Right lobe of liver (tissue), 6 donors: ENCODE data around the gene STX8. TPM values are rescaled to one million over a fixed set of nuclear protein-coding genes. Genes with fewer than 3 reads are reported as not detected.

Source experiments
- ATAC-seq, 4 donors: fragments of 200-7000 bp; cut with Tn5 transposase; one replicate each; pipeline ENCODE4 v1.9.1; 2020; ENCODE audit warnings: mild to moderate bottlenecking in 4 of 4, moderate library complexity in 4 of 4
- DNase-seq, 3 donors: peaks; one replicate each; pipeline ENCODE4 v3.0.0-alpha.2; 2020
- H3K27ac ChIP-seq, 3 donors: fragments of 200-600 bp; one replicate each; pipeline ENCODE4 v1.8.0; 2022
- H3K27me3 ChIP-seq, 2 donors: fragments of 200-600 bp; one replicate each; pipeline ENCODE4 v1.8.0; 2022
- H3K36me3 ChIP-seq, 4 donors: fragments of 200-600 bp; sonication (generic) in 1 of 4; one replicate each; pipeline versions ENCODE4 v1.5.1 to v1.8.0; 2017 to 2022; ENCODE audit warnings: control low read depth in 1 of 4
- H3K4me1 ChIP-seq, 4 donors: fragments of 200-600 bp; sonication (generic) in 1 of 4; one replicate each; pipeline versions ENCODE4 v1.5.1 to v1.8.0; 2017 to 2022; ENCODE audit warnings: control low read depth in 1 of 4
- H3K4me3 ChIP-seq, 3 donors: fragments of 200-600 bp; one replicate each; pipeline ENCODE4 v1.8.0; 2022
- H3K9me3 ChIP-seq, 4 donors: fragments of 200-600 bp; sonication (generic) in 1 of 4; one replicate each; pipeline versions ENCODE4 v1.5.1 to v1.8.0; 2017 to 2022; ENCODE audit warnings: control low read depth in 1 of 4
- POLR2A ChIP-seq: fragments of 450-650 bp; IDR thresholded peaks from one replicate; pipeline ENCODE4 v1.6.1; 2017; ENCODE audit warnings: antibody characterized with exemption, mild to moderate bottlenecking
- WGBS: methylation state at CpG from one replicate; pipeline ENCODE4 v1.1.6; 2018; ENCODE audit warnings: low coverage, low lambda C conversion rate; ENCODE audit not compliant: insufficient coverage; ENCODE audit errors: missing lambda C conversion rate; 5-methylcytosine and 5-hydroxymethylcytosine counted together
- intact Hi-C, 2 donors: fragments of 100-400 bp; cut with DNase I; formaldehyde crosslinking; loops; one replicate each; pipeline versions ENCODE4 v1.11.2 to v1.14.1; 2022
- total RNA-seq, 6 experiments: library from RNA; depleted of rRNA in 2 of 6; stranded (reverse); fragments of >200 nt in 2 of 6; fragmentation: NEBNext Ultra II Directional in 3 of 6; extraction: Animal tissue kit (Norgen Biotek cat#: 25700) in 3 of 6; gene quantifications; one replicate each; pipeline versions ENCODE4 v1.1.0 to v1.2.4, GENCODE V29; 2016 to 2023
- TF ChIP-seq, protein P1 (sequence below), 4 donors: fragments of 200-600 bp in 3 of 4; fragments of 450-650 bp in 1 of 4; IDR thresholded peaks; one replicate each; pipeline versions ENCODE4 v1.5.1 to v1.8.0; 2016 to 2022; ENCODE audit warnings: antibody characterized with exemption in 4 of 4, mild to moderate bottlenecking in 2 of 4
- donor health status: DM: no; HTN: yes; CAD: no.
- donor health status: DM: no; HTN: no; CAD: no.
- donor health status: DM: no; HTN: no; CAD: no.
- donor health status: DM: no; HTN: yes; CAD: no.
- donor health status: DM: no; HTN: yes; CAD: no.

The STX8 gene
- total RNA-seq, 6 experiments from 2014 or later, result 20.6 to 35.3 (median 27.7) TPM

DNA sequence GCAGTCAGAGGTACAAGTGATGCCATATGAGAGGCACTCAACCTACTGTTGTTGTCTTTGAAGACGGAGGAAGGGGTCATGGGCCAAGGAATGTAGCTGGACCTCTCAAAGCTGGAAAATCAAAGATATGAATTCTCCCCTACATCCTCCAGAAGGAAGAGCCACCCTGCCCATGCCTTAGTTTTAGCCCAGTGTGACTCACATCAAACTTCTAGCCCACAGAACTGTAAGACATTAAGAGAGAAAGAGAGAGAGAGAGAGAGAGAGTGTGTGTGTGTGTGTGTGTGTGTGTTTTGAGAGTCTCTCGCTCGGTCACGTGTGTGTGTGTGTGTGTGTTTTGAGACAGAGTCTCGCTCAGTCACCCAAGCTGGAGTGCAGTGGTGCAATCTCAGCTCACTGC lies 87.1 kb downstream of the STX8 start:
- H3K27me3 ChIP-seq, result no peaks in the 10 kb centered on the region
- TF ChIP-seq, protein P1, sequence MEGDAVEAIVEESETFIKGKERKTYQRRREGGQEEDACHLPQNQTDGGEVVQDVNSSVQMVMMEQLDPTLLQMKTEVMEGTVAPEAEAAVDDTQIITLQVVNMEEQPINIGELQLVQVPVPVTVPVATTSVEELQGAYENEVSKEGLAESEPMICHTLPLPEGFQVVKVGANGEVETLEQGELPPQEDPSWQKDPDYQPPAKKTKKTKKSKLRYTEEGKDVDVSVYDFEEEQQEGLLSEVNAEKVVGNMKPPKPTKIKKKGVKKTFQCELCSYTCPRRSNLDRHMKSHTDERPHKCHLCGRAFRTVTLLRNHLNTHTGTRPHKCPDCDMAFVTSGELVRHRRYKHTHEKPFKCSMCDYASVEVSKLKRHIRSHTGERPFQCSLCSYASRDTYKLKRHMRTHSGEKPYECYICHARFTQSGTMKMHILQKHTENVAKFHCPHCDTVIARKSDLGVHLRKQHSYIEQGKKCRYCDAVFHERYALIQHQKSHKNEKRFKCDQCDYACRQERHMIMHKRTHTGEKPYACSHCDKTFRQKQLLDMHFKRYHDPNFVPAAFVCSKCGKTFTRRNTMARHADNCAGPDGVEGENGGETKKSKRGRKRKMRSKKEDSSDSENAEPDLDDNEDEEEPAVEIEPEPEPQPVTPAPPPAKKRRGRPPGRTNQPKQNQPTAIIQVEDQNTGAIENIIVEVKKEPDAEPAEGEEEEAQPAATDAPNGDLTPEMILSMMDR (IDR thresholded peaks at IDR 0.05), result no peak
- TF ChIP-seq POLR2A, result no peak
- no peak for ATAC-seq
- peaks cover 0 to 3% (median 0%) of the 10 kb centered on the region in 4 donors for H3K36me3 ChIP-seq
- H3K4me1 ChIP-seq, result no peaks in the 10 kb centered on the region
- 100% methylated on average over 1 of the region's 5 CpGs for WGBS
- intact Hi-C loops, result no loop called here
- H3K27ac ChIP-seq, result no peak overlapping the region
- no peak for DNase-seq
- H3K4me3 ChIP-seq, result no peak overlapping the region
- H3K9me3 ChIP-seq, result no peaks in the 10 kb centered on the region

DNA sequence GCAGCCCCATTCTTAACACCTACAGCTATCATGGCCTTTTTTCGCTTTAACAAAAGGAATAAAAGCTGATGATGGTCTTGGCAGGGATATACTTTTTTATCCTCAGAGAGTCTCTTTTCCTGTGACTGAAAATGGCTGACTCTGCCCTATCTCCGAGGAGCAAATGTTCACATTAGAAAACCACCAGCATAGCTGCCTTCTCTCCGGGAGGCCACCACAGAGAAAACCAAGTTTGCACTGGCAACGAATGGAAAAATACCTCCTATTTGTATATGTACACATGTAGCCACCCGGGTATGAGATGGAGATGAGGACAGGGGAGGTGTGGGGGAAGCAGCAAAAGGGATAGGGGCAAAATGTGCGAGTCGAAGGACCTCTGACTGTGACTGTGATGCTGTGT lies 88.2 kb downstream of the STX8 start:
- Histone ChIP-seq H3K4me3 (no peak overlapping the region), H3K9me3 (no peaks in the 10 kb centered on the region), H3K27ac (no peak overlapping the region), H3K36me3 (peaks cover 0 to 3% (median 0%) of the 10 kb centered on the region in 4 donors), H3K4me1 (no peaks in the 10 kb centered on the region), H3K27me3 (no peaks in the 10 kb centered on the region)
- 83% methylated on average over 7 of the region's 7 CpGs for WGBS
- intact Hi-C loops, result no loop called here
- TF ChIP-seq, protein P1 (IDR thresholded peaks at IDR 0.05), result no peak
- no peak for TF ChIP-seq POLR2A
- ATAC-seq (no peak), DNase-seq (peak in 1 of 3 donors; percentile 10)

DNA sequence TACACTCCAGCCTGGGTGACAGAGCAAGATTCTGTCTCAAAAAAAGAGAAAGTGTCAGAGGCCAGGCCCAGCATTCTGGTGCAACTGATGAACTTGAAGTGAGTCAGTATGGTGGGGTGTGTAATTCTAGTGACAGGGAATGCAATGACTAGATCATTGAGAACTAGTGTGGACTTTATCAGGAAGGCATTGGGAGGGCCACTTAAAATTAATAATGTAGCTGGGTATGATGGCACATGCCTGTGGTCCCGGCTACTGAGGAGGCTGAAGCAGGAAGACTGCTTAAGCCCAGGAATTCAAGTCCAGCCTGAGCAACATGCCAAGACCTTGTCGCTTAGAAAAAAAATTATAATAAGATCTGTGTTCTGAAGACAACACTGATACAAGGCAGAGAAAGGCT lies 90.8 kb downstream of the STX8 start:
- no peaks in the 10 kb centered on the region for H3K9me3 ChIP-seq
- intact Hi-C loops, result no loop called here
- H3K27ac ChIP-seq, result no peak overlapping the region
- peak in 1 of 3 donors; percentile 2 for DNase-seq
- no peaks in the 10 kb centered on the region for H3K4me1 ChIP-seq
- TF ChIP-seq, protein P1 (IDR thresholded peaks at IDR 0.05), result no peak
- no peaks in the 10 kb centered on the region for H3K36me3 ChIP-seq
- no peaks in the 10 kb centered on the region for H3K27me3 ChIP-seq
- H3K4me3 ChIP-seq, result no peak overlapping the region
- 100% methylated on average over 2 of the region's 2 CpGs for WGBS
- ATAC-seq, result no peak

DNA sequence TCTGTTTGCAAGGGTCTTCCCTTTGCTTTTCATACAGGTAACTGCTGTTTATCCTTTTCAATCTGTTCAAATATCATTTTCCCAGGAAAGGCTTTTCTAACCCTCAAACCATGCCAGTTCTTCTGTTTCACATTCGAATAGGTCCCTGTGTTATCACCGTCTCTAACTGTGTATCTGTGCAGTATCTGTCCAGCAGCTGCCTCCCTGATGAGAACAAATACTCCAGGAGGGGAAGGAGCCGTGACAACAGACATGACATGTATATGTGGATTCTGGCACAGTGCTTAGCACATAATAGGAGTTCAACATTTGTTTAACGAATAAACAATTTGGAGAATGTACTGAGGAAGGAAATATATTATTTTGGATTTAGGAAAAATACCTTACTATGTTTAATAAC lies 95.7 kb downstream of the STX8 start:
- no peaks in the 10 kb centered on the region for H3K4me1 ChIP-seq
- intact Hi-C loops, result no loop called here
- no peaks in the 10 kb centered on the region for H3K9me3 ChIP-seq
- no peaks in the 10 kb centered on the region for H3K36me3 ChIP-seq
- ATAC-seq (no peak), DNase-seq (no peak)
- no peak overlapping the region for H3K4me3 ChIP-seq
- 78% methylated on average over 4 of the region's 4 CpGs for WGBS
- no peak overlapping the region for H3K27ac ChIP-seq
- no peaks in the 10 kb centered on the region for H3K27me3 ChIP-seq
- TF ChIP-seq POLR2A, result no peak
- TF ChIP-seq, protein P1 (IDR thresholded peaks at IDR 0.05), result no peak

DNA sequence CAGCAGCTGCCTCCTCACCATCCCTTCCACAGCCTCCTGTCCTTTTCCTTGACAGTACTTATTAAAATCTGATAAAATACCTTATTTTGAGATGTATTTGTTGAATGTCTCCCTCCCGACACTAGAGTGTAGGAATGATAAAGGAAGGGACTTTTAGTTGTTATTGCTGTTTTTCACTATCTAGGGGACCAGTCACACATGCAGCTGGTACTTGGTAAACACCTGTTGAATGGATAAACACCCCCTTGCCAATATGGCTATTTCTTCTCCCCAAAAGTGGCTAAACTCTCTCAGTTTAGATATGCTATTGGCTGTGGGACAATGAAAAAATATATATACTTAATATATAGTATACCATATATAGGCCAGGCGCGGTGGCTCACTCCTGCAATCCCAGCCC lies 96.7 kb downstream of the STX8 start:
- ATAC-seq (no peak), DNase-seq (peak in 1 of 3 donors; percentile 3)
- no peak for TF ChIP-seq POLR2A
- TF ChIP-seq, protein P1 (IDR thresholded peaks at IDR 0.05), result no peak
- intact Hi-C loops, result no loop called here
- Histone ChIP-seq H3K27me3 (no peaks in the 10 kb centered on the region), H3K36me3 (no peaks in the 10 kb centered on the region), H3K4me1 (no peaks in the 10 kb centered on the region), H3K9me3 (no peaks in the 10 kb centered on the region), H3K4me3 (no peak overlapping the region), H3K27ac (no peak overlapping the region)
- WGBS, result 92% methylated on average over 3 of the region's 3 CpGs
